PC-9 (cell line): Measurements from ENCODE around the gene HNRNPUL2. TPM values are rescaled to one million over a fixed set of nuclear protein-coding genes. Genes with fewer than 3 reads are reported as not detected.
"Not testable (repeated sequence)": the region's sequence is repeated elsewhere in the genome, so short reads cannot be mapped to it uniquely, and the experiment has no call there.

Source experiments
- BruUV-seq: library from RNA; stranded (reverse); fragments of 400-500 nt; replicated peaks from 2 replicates; lab custom pipeline; 2021; lab: Mats Ljungman, UMichigan
- CTCF ChIA-PET: fragments of 300-600 bp; sonication (Branson Sonifier 250); formaldehyde crosslinking; loops from one replicate; lab custom pipeline; 2022; ENCODE audit warnings: antibody characterized with exemption; lab: Charles Lee
- POLR2A ChIA-PET: fragments of 300-600 bp; sonication (Branson Sonifier 250); formaldehyde crosslinking; loops from one replicate; lab custom pipeline; 2022; ENCODE audit warnings: antibody characterized with exemption; ENCODE audit not compliant: unreplicated experiment; lab: Charles Lee
- DNase-seq, 2 experiments: peaks; one replicate each; pipeline versions ENCODE4 v3.0.0 to v3.0.0-alpha.2; 2015 to 2022; ENCODE audit warnings: mixed read lengths in 1 of 2
- H2AFZ ChIP-seq: fragments of 200-600 bp; sonication (generic); 2 replicates; pipeline ENCODE4 v1.8.1; 2017; ENCODE audit warnings: antibody characterized with exemption
- H3F3A ChIP-seq: fragments of 200-600 bp; sonication (generic); 2 replicates; pipeline ENCODE4 v1.8.1; 2017; ENCODE audit warnings: antibody characterized with exemption, mild to moderate bottlenecking, low read depth; ENCODE audit not compliant: insufficient read depth
- H3K27ac ChIP-seq: fragments of 200-600 bp; sonication (generic); 2 replicates; pipeline ENCODE4 v1.6.1; 2016; ENCODE audit warnings: mixed run types
- H3K27me3 ChIP-seq: fragments of 200-600 bp; sonication (generic); 2 replicates; pipeline ENCODE4 v1.6.1; 2016; ENCODE audit warnings: low read depth, mixed run types; ENCODE audit not compliant: insufficient read depth
- H3K36me3 ChIP-seq: fragments of 200-600 bp; sonication (generic); 2 replicates; pipeline ENCODE4 v1.6.1; 2016; ENCODE audit warnings: low read depth, mixed run types
- H3K4me1 ChIP-seq: fragments of 200-600 bp; sonication (generic); replicated peaks from 2 replicates; pipeline ENCODE4 v1.6.1; 2016; ENCODE audit warnings: mixed run types; ENCODE audit not compliant: insufficient read depth
- H3K4me2 ChIP-seq: fragments of 200-600 bp; sonication (generic); 2 replicates; pipeline ENCODE4 v1.6.1; 2017; ENCODE audit warnings: mixed run types
- H3K4me3 ChIP-seq: fragments of 200-600 bp; sonication (generic); 2 replicates; pipeline ENCODE4 v1.6.1; 2016; ENCODE audit warnings: mixed run types
- H3K79me2 ChIP-seq: fragments of 200-600 bp; sonication (generic); 2 replicates; pipeline ENCODE4 v1.6.1; 2017; ENCODE audit warnings: low read depth, mixed run types
- H3K9me2 ChIP-seq: fragments of 200-600 bp; sonication (generic); 2 replicates; pipeline ENCODE4 v1.8.1; 2017; ENCODE audit warnings: mild to moderate bottlenecking; ENCODE audit not compliant: insufficient read depth
- H3K9me3 ChIP-seq: fragments of 200-600 bp; sonication (generic); 2 replicates; pipeline ENCODE4 v1.8.1; 2016; ENCODE audit warnings: low read depth; ENCODE audit not compliant: insufficient read depth
- H4K20me1 ChIP-seq: fragments of 200-600 bp; sonication (generic); 2 replicates; pipeline ENCODE4 v1.8.1; 2017; ENCODE audit not compliant: insufficient read depth
- EZH2 ChIP-seq: fragments of 200-600 bp; sonication (generic); IDR thresholded peaks from 2 replicates; pipeline ENCODE4 v1.8.0; 2017; ENCODE audit warnings: antibody characterized with exemption, low read depth
- intact Hi-C: fragments of 100-400 bp; cut with micrococcal nuclease; formaldehyde crosslinking; loops from one replicate; pipeline ENCODE4 v1.10.0; 2022; ENCODE audit not compliant: unreplicated experiment
- total RNA-seq: library from RNA; stranded (reverse); gene quantifications from 2 replicates; pipeline ENCODE4 v1.2.3, GENCODE V29; 2021
- TF ChIP-seq, protein P1 (sequence below): fragments of 200-600 bp; sonication (generic); conservative IDR thresholded peaks from 2 replicates; pipeline ENCODE4 v1.6.1; 2017; ENCODE audit warnings: mixed run types, antibody characterized with exemption, mild to moderate bottlenecking, moderate library complexity

Gene HNRNPUL2
- total RNA-seq, 1 experiment from 2014 or later: 76.9 TPM

DNA sequence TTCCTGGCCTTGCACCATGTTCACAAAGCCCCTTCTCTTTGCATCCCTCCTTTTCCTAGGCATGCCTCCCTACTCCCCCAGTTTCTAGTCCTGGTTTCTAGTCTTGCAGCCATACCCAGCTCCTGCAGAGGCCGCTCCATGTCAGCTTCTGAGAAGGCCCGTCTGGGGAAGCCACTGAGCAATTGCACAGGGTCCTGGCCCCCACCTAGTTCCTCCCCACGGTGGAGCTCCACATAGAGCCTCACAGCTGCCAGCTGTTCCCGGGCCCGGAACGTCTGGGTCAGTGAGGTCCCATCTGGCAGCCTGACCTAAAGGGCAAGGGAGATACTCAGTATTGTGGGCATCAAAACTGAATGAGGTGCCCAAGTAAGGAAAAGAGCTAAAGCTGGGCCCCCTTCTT lies 50.6 kb downstream of the HNRNPUL2 start:
- Histone ChIP-seq H3K9me2 (no peaks in the 10 kb centered on the region), H3K79me2 (peaks cover 58% of the 10 kb centered on the region), H3K9me3 (no peaks in the 10 kb centered on the region), H3K4me1 (peaks cover 44% of the 10 kb centered on the region), H2AFZ (no peak overlapping the region), H4K20me1 (0 out of 2 replicates have a peak, but pooled peaks cover 5% of the 10 kb centered on the region), H3F3A (peaks cover 73% of the 10 kb centered on the region), H3K36me3 (peaks cover 26% of the 10 kb centered on the region; the same call in 1 of the 2 replicates), H3K27ac (no peak overlapping the region), H3K4me2 (peak overlapping the region; percentile 81; the same call in 1 of the 2 replicates), H3K4me3 (no peak overlapping the region), H3K27me3 (no peaks in the 10 kb centered on the region)
- BruUV-seq: no TSS peak
- ChIA-PET CTCF (interaction anchor here (0.5 to 0.6 kb wide), 2 partner anchors 197 to 301 kb away, joined by 3 to 5 read pairs; no protein-coding TSS in a partner anchor), POLR2A (interaction anchor here (0.6 to 0.7 kb wide), 3 partner anchors 22 to 884 kb away, joined by 6 to 9 read pairs (median 6); partner anchors contain the start of genes FEN1 and TMEM258)
- TF ChIP-seq, protein P1, sequence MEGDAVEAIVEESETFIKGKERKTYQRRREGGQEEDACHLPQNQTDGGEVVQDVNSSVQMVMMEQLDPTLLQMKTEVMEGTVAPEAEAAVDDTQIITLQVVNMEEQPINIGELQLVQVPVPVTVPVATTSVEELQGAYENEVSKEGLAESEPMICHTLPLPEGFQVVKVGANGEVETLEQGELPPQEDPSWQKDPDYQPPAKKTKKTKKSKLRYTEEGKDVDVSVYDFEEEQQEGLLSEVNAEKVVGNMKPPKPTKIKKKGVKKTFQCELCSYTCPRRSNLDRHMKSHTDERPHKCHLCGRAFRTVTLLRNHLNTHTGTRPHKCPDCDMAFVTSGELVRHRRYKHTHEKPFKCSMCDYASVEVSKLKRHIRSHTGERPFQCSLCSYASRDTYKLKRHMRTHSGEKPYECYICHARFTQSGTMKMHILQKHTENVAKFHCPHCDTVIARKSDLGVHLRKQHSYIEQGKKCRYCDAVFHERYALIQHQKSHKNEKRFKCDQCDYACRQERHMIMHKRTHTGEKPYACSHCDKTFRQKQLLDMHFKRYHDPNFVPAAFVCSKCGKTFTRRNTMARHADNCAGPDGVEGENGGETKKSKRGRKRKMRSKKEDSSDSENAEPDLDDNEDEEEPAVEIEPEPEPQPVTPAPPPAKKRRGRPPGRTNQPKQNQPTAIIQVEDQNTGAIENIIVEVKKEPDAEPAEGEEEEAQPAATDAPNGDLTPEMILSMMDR: no peak
- no peak for TF ChIP-seq EZH2
- no peak for DNase-seq
- intact Hi-C loops: loop anchor here (5.0 to 10.0 kb wide), 2 partner anchors 88 to 111 kb away; partner anchors contain the start of genes POLR2G and TMEM179B

DNA sequence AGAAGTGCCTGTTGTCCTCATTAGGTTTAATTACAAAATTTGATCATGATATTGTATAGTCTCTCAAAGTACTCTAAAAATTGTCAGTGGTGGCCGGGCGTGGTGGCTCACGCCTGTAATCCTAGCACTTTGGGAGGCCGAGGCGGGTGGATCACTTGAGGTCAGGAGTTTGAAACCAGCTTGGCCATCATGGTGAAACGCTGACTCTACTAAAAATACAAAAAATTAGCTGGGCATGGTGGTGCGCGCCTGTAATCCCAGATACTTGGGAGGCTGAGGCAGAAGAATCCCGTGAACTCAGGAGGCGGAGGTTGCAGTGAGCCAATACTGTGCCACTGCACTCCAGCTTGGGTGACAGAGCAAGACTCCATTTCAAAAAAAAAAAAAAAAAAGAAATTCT lies 51.8 kb downstream of the HNRNPUL2 start:
- BruUV-seq, H3K9me3 ChIP-seq, H2AFZ ChIP-seq, DNase-seq, H3K27me3 ChIP-seq, H3K4me3 ChIP-seq, H3K27ac ChIP-seq, H3K4me2 ChIP-seq, H4K20me1 ChIP-seq, H3K9me2 ChIP-seq: not testable (repeated sequence)
- H3K79me2 ChIP-seq: peaks cover 67% of the 10 kb centered on the region
- peaks cover 46% of the 10 kb centered on the region for H3K4me1 ChIP-seq
- peaks cover 26% of the 10 kb centered on the region; the same call in 1 of the 2 replicates for H3K36me3 ChIP-seq
- H3F3A ChIP-seq: peaks cover 71% of the 10 kb centered on the region
- intact Hi-C loops: loop anchor here (5.0 to 10.0 kb wide), 2 partner anchors 89 to 112 kb away; partner anchors contain the start of genes POLR2G and TMEM179B
- CTCF ChIA-PET: interaction anchor here (0.6 to 0.7 kb wide), 4 partner anchors 10 to 92 kb away, joined by 3 to 8 read pairs (median 4); partner anchors contain the start of genes C11orf98 and CSKMT
- POLR2A ChIA-PET: interaction anchor here (0.6 to 1.4 kb wide), 3 partner anchors 10 to 1829 kb away, joined by 5 to 24 read pairs (median 12); partner anchors contain the start of genes C11orf98 and CSKMT

DNA sequence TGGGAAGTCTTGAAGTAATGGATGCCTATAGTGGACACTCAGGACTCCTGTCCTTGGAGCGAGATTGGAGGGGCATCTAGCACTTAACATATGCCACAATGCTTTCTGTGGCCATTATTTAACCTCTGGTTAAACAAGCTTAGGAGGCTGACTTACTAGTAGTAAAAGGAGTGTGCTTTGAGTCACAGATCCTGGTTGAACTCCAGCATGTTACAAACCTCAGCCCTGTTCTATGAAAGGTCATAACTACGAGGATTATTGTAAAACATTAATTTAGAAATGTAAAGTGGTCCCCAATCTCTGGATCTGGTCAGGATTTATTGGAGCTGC lies 54.1 kb downstream of the HNRNPUL2 start:
- H3K27me3 ChIP-seq: no peaks in the 10 kb centered on the region
- CTCF ChIA-PET: no interaction called here
- H3K36me3 ChIP-seq: peaks cover 26% of the 10 kb centered on the region; the same call in 1 of the 2 replicates
- H3K4me1 ChIP-seq: peaks cover 46% of the 10 kb centered on the region
- POLR2A ChIA-PET: no interaction called here
- TF ChIP-seq EZH2: no peak
- TF ChIP-seq, protein P1: no peak
- no peaks in the 10 kb centered on the region for H3K9me3 ChIP-seq
- BruUV-seq: no TSS peak
- H4K20me1 ChIP-seq: 0 out of 2 replicates have a peak, but pooled peaks cover 5% of the 10 kb centered on the region
- peaks cover 86% of the 10 kb centered on the region for H3F3A ChIP-seq
- H3K9me2 ChIP-seq: no peaks in the 10 kb centered on the region
- H3K27ac ChIP-seq: peak overlapping the region; percentile 79
- intact Hi-C loops: loop anchor here (5.0 to 10.0 kb wide), 2 partner anchors 54 to 92 kb away; partner anchors contain the start of genes HNRNPUL2, POLR2G and TTC9C
- peaks cover 73% of the 10 kb centered on the region for H3K79me2 ChIP-seq
- H3K4me2 ChIP-seq: peak overlapping the region; percentile 72
- DNase-seq: peak in 1 of 2 experiments; percentile 52
- peak overlapping the region; percentile 79 for H3K4me3 ChIP-seq
- no peak overlapping the region for H2AFZ ChIP-seq
